ENCODE measurements around the gene ASIC2.

GRCh38 chr17:33261820-33262219, 31.3 kb downstream of the ASIC2 start:
- TF ChIP-seq POLR2A (IDR thresholded peaks at IDR 0.05; ENCODE audit: low read length) (no peak), GATA1 (IDR thresholded peaks at IDR 0.05; ENCODE audit: low read depth, low read length) (no peak)

Measured in erythroblast (primary cell).